Kidney tubule cell (primary cell): ENCODE results near the gene SSTR1.
"Not testable (repeated sequence)": the region's sequence is repeated elsewhere in the genome, so short reads cannot be mapped to it uniquely, and the experiment has no call there.

Experiments used
- DNase-seq: peaks from one replicate; pipeline ENCODE4 v3.0.0-alpha.2; 2018; ENCODE audit warnings: low spot score

Gene SSTR1

DNA sequence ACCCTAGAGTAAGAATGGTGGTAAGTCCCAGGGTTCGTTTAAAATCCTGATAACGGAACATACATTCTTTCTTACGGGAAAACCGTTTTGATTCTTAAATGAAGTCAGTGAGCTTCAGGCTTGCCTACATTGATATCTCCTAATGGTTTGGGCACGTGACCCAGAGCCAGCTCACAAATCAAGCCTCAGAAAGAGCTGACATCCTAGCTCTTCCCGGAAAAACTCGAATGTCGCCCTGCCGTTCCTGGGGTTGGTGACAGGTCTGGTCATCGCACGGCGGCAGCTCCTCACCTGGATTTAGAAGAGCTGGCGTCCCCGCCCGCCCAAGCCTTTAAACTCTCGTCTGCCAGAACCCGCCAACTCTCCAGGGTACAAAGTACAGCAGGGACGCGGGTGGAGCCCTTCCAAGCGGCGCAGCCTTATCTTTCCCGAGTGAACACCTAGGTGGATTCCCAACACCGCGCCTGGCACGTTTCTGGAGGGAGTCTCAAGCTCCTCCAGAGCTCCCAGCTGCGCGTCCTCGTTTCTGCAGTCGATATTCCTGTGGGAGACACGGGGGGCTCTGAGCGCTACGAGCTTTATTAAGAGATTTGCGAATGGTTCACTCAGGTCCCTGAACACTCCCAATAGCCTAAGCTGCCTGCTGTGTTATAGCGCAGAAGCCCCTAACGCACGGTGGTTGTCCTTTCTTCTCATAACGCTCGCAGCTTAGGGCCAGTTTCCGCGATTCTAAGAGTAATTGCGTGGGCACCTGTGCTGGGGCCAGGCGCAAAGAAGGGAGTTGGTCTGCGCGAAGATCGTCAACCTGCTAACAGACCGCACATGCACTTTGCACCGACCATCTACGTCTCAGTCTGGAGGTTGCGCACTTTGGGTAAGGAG is at the start of gene SSTR1:
SSTR1 (plus strand) TSS at position 169 of the 882 bp plus-strand sequence. CDS start 1,486 bp downstream, outside the sequence.
- DNase-seq: peak; percentile 19

DNA sequence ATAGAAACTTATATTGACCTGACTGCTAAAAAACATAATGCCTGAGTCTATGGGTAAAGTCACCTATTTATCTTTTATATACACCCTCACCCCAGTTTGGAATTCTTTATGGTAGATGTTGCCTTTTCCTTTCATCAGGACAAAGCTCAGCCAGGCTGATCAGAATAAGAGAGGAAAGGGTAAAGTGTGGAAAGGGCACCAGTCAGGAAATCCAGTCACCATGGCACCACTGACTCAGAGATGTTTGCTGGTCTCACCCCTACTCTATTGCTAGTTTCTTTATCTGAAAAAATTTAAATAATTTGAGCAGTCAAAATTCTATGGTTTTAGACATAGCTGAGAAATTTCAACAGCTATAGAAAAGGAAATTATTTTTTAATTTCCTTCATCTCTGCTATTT is 49.2 kb upstream of the SSTR1 start:
- DNase-seq: no peak

DNA sequence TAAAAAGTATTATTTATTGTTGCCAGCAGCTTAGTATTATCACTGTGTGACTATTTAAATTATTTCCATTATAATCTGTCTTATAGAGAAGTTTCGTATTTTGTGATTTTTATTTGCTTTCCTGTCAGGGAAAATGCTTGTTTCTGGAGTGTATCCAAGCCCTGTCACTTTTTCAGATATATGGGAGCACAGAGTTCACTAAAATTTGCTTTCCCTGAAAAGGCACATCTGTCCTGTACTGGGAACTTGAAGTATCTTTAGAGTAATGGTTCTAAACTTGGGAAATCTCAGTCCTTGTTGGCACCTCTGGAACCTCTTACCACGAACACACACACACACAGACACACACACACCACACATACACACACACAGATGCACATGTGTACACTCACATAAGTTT is 39.3 kb upstream of the SSTR1 start:
- no peak for DNase-seq

DNA sequence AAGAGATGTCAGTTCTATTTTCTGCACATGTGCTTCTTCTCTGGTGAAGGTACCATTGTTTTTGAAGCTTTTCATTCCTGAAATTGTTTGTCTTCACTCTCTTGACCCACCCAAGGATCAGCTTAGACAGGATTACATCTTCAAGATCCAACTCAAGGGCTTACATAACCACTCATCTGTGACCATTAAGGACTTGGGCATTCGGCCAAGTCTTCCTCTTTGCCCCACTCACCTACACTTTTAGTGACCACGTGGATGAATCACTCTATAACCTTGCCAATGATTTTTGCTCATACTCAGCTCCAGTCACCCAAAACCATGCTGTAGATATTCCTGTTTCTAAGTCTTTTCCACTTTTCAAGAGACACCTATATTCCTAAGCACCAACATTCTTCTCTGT is 36.5 kb upstream of the SSTR1 start:
- DNase-seq: peak; percentile 95

GRCh38 chr14:38174711-38175110 is 33.0 kb upstream of the SSTR1 start:
- peak; percentile 79 for DNase-seq

DNA sequence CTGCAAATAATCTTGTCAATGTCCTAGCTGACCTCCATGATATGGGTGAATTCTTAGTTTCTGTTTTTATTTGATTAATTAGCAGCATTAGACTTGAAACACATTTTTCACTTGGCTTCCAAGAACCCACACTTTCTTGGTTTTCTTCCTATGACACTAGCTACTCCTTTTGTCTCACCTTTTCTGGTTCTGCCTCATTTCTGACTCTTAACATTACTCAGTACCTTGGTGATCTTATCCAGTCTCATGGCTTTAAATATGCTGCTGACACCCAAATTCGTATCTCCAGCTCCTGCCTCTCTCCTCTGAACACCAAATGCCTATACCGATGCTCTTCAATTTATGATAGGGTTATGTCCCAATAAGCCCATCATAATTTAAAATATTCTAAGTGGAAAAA is 32.0 kb upstream of the SSTR1 start:
- DNase-seq: no peak

GRCh38 chr14:38176379-38176778 is 31.3 kb upstream of the SSTR1 start:
- DNase-seq: no peak

DNA sequence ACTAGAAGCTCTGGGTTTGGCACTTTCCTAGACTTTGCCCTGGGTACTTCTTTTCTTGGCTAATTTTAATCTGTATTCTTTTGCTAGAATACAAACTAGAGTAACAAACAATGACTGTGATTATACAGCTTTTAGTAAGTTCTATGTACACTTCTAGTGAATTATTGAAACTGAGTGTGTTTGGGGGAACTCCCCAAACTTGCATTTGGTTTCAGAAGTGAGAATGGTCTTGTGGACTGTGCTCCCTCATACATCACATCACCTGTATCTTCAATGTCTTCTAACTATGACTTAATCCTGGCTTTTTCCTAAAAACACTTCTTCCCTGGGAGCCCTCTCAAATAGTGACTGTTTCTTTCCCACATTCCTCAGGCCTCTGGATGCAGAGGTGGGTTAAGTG is 23.6 kb upstream of the SSTR1 start:
- no peak for DNase-seq

DNA sequence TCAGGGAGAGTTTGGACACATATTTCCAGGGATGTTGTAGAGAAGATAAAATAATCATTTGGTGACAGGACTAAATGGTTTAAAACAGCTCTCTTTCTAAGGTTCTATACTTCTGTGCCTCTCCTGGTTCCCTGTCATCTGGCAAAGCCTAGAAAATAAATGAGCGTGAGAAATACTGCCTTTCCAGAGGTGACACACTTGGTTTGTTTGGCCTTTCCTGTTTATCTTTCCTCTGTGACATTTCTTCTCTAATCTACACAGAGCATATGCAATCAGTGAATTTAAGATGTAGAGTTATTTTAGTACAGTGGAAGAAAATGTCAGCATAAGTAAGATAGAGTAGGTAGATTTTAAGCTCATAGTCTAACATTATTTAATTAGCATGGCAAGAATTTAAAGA is 22.0 kb upstream of the SSTR1 start:
- no peak for DNase-seq

- DNase-seq: no peak
These were observed 21.5 kb upstream of the SSTR1 start for GRCh38 chr14:38186216-38186615.

GRCh38 chr14:38187528-38187927 is 20.2 kb upstream of the SSTR1 start:
- no peak for DNase-seq

DNA sequence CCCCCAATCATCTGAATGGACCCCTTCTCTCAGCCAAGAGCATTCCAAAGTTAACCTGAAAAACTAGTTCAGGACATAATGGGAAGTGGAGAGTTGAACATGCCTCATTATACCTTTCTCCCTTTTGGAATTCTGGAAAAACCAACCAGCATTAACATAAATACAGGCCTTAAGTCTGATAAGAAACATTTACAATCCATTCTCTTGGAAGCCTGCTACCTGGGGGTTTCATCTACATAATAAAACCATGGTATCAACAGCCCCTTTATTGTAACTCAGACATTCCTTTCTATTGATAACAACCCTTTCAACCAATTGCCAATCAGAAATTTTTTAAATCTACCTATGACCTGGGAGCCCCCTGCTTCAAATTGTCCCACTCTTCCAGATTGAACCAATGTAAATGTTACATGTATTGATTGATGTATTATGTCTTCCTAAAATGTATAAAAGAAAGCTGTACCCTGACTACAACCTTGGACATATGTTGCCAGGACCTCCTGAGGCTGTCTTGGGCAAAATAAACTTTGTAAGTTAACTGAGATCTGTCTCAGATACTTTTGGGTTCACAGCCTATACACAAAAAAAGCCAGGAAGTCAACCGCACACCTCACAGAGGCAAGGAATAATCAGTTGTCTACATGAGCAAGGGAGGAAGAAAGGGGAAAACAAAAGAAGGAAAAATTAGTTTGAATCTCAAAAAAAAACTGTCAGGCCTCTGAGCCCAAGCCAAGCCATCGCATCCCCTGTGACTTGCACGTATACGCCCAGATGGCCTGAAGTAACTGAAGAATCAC is 17.6 kb upstream of the SSTR1 start:
- no peak for DNase-seq

- not testable (repeated sequence) for DNase-seq
These were observed 16.9 kb upstream of the SSTR1 start for GRCh38 chr14:38190846-38191245.

- not testable (repeated sequence) for DNase-seq
These were observed 16.2 kb upstream of the SSTR1 start for GRCh38 chr14:38191491-38191890.

GRCh38 chr14:38197001-38197783 is 10.5 kb upstream of the SSTR1 start:
- DNase-seq: peak; percentile 24

DNA sequence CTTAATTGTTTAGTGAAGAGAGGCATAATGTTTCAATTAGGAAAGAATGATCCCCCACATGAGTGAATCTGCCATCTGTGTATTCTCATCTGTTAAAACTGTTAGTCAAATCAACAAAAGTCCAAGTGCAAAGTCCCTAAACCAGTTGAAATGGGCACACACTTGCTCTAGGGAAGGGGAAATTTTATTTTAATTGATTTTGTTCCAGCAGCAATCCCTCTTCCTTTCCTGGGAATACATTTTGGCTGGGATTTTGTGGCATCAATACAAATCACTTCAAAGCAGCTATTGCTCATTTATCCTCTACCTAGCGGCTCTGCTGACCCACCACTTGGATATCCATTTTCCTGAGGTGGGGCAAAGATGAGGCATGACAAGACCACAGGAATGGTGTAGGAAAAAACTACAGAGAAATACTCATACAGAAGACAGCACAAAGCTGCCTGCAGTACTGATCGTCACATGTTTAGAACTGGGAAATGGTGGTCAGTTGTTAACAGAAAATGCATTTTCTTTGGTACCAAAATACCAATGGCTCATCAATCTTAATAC is 9.8 kb upstream of the SSTR1 start:
- peak; percentile 16 for DNase-seq

GRCh38 chr14:38198425-38198824 is 9.3 kb upstream of the SSTR1 start:
- DNase-seq: no peak

DNA sequence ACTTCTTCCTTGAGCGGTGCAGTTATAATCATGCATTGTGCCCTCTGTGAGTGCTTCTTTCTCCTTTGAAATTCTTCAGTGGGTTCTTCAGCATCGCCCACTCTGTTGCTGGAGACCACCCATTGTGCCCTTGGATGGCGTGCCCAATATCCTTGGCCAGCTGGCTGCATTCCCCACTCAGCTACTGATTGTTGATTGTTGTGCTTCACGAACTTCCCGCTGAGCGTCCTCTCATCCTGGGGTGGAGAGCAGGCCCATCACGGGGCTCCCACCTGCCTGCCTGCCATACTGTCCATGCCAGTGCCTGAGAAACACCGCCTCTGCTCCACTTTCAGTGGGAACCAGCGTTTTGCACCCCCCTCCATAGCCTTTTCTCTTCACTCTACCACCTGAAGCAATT is 8.6 kb upstream of the SSTR1 start:
- DNase-seq: no peak

DNA sequence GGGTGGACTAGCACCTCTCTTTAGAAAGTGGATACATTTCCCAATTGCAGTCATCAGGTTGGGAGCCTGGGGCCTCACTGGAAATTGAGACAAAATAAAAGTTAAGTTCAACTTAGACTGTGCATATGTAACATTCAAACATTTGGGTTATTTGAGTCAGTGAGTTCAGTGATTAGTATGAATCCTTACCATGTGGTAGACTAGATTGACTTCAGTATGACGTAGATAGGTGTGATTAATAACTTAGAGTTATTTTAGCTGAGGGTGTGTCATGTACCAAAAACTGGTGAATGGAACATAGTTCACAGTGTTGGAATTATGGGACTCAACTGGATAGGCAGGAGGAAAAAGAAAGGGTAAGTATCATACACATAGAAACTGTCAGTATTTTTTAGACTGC is 8.0 kb upstream of the SSTR1 start:
- DNase-seq: no peak

- no peak for DNase-seq
These were observed 6.4 kb upstream of the SSTR1 start for GRCh38 chr14:38201137-38201828.

- no peak for DNase-seq
These were observed 5.1 kb upstream of the SSTR1 start for GRCh38 chr14:38202444-38203191.
